Right lobe of liver (tissue), 4 donors: ENCODE data around the gene SLC11A1.

Source experiments
- POLR2A ChIP-seq: fragments of 450-650 bp; IDR thresholded peaks from one replicate; pipeline ENCODE4 v1.6.1; 2017; ENCODE audit warnings: antibody characterized with exemption, mild to moderate bottlenecking
- TF ChIP-seq, protein P1 (sequence below), 4 donors: fragments of 200-600 bp in 3 of 4; fragments of 450-650 bp in 1 of 4; IDR thresholded peaks; one replicate each; pipeline versions ENCODE4 v1.5.1 to v1.8.0; 2016 to 2022; ENCODE audit warnings: antibody characterized with exemption in 4 of 4, mild to moderate bottlenecking in 2 of 4
- donor health status: DM: no; HTN: no; CAD: no.
- donor health status: DM: no; HTN: no; CAD: no.
- donor health status: DM: no; HTN: yes; CAD: no.

DNA sequence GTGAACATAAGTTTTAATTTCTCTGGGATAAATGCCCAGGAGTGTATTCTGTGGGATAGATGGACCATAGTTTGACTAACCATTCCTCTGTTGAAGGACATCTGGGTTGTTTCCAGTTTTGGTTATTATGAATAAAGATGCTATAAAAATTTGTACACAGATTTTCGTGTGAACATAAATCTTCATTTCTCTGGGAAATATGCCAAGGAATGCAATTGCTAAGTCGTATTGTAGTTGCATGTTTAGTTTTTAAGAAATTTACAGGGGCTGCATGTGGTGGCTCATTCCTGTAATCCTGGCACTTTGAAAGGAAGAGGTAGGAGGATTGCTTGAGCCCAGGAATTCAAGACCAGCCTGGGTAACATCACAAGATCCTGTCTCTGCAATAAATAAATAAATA lies 6.9 kb upstream of the SLC11A1 start:
- TF ChIP-seq, protein P1, sequence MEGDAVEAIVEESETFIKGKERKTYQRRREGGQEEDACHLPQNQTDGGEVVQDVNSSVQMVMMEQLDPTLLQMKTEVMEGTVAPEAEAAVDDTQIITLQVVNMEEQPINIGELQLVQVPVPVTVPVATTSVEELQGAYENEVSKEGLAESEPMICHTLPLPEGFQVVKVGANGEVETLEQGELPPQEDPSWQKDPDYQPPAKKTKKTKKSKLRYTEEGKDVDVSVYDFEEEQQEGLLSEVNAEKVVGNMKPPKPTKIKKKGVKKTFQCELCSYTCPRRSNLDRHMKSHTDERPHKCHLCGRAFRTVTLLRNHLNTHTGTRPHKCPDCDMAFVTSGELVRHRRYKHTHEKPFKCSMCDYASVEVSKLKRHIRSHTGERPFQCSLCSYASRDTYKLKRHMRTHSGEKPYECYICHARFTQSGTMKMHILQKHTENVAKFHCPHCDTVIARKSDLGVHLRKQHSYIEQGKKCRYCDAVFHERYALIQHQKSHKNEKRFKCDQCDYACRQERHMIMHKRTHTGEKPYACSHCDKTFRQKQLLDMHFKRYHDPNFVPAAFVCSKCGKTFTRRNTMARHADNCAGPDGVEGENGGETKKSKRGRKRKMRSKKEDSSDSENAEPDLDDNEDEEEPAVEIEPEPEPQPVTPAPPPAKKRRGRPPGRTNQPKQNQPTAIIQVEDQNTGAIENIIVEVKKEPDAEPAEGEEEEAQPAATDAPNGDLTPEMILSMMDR (IDR thresholded peaks at IDR 0.05): no peak
- no peak for TF ChIP-seq POLR2A
